ENCODE measurements around the gene CAPZA1. TPM values are rescaled to one million over a fixed set of nuclear protein-coding genes. Genes with fewer than 3 reads are reported as not detected.

Gene CAPZA1
- total RNA-seq, 4 donors from 2014 or later = 65.7 to 93.7 (median 84.1) TPM

DNA sequence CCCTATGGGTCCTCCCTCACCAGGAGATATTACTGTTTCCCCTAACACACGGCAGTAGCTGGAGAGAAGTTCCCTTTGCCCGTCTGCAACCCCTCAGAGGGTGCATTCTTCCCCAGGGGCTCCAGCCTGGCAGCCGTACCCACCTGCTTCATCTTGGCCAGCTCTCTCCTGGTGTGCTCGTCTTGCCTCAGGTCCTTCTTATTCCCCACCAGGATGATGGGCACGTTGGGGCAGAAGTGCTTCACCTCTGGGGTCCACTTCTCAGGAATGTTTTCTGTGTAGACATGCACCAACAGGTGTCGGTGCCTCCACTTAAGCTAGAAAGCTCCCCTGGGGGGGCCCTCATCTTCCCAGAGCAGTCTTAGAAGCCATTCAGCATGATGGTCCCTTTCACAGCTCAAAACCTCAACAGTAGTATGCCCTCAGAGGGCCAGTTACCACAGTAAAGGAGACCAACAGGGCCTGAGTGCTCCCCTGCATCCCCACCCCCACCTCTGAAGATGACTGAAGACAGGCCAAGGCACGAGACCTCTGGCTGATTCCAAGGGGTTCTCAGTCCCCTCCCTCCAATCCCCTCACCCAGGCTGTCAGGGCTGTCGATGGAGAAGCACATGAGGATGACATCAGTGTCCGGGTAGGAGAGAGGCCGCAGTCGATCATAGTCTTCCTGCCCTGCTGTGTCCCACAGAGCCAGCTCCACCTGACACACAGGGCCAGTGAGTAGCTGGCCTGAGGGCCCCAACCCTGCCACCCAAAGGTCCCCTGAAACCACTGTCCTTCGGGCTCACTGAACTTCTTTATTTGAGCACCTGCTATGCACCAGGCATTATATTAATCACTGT, 83.0 kb downstream of the CAPZA1 start:
- H3K4me1 ChIP-seq = peaks cover 5 to 89% (median 63%) of the 10 kb centered on the region in 3 donors

DNA sequence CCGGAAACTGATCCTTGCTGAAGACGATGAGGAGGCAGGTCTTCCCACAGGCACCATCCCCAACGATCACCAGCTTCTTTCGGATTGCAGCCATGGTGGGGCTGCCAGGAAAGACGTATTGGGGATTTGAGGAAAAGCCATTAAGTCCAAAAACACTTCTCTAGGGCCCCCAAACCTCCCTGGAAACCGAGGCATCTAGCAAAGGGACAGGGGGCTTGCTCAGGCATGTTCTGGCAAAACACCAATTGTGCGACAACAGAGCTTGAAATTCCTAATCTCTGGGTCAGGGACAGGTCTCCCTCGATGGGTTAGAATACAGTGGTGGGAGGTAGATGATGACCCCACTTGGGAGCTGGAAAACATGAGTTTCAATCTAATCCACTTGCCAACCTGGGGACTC, 84.1 kb downstream of the CAPZA1 start:
- no peak for TF ChIP-seq POLR2A (IDR thresholded peaks at IDR 0.05)
- no peak for TF ChIP-seq POLR2AphosphoS5 (IDR thresholded peaks at IDR 0.05)
- TF ChIP-seq EP300 (IDR thresholded peaks at IDR 0.05) = no peak
- TF ChIP-seq, protein P1, sequence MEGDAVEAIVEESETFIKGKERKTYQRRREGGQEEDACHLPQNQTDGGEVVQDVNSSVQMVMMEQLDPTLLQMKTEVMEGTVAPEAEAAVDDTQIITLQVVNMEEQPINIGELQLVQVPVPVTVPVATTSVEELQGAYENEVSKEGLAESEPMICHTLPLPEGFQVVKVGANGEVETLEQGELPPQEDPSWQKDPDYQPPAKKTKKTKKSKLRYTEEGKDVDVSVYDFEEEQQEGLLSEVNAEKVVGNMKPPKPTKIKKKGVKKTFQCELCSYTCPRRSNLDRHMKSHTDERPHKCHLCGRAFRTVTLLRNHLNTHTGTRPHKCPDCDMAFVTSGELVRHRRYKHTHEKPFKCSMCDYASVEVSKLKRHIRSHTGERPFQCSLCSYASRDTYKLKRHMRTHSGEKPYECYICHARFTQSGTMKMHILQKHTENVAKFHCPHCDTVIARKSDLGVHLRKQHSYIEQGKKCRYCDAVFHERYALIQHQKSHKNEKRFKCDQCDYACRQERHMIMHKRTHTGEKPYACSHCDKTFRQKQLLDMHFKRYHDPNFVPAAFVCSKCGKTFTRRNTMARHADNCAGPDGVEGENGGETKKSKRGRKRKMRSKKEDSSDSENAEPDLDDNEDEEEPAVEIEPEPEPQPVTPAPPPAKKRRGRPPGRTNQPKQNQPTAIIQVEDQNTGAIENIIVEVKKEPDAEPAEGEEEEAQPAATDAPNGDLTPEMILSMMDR (IDR thresholded peaks at IDR 0.05) = no peak
- Histone ChIP-seq H3K36me3 (peaks cover 0 to 34% of the 10 kb centered on the region in 2 donors), H3K27ac (peak overlapping the region in 3 of 4 donors; percentile 93 to 100 (median 96)), H3K4me3 (no peak overlapping the region), H3K9me3 (no peaks in the 10 kb centered on the region), H3K4me1 (peaks cover 5 to 83% (median 63%) of the 10 kb centered on the region in 3 donors), H3K27me3 (no peaks in the 10 kb centered on the region)
- ATAC-seq = no peak
- 50 to 80% methylated on average over 1 to 4 of the region's 8 CpGs for WGBS, 2 donors (ENCODE audit: low coverage in 1 of 2)

More for the DNA sequence above, 83.0 kb downstream of the CAPZA1 start:
- 39 to 40% methylated on average over 3 to 4 of the region's 12 CpGs for WGBS, 2 donors (ENCODE audit: low coverage in 1 of 2)
- Histone ChIP-seq H3K36me3 (peaks cover 0 to 45% of the 10 kb centered on the region in 2 donors), H3K9me3 (no peaks in the 10 kb centered on the region), H3K27me3 (no peaks in the 10 kb centered on the region), H3K4me3 (no peak overlapping the region), H3K27ac (peak overlapping the region in 3 of 4 donors; percentile 93 to 100 (median 96))
- TF ChIP-seq, protein P1 (IDR thresholded peaks at IDR 0.05) = no peak
- TF ChIP-seq POLR2A (IDR thresholded peaks at IDR 0.05) = no peak
- TF ChIP-seq POLR2AphosphoS5 (IDR thresholded peaks at IDR 0.05) = no peak
- no peak for ATAC-seq

DNA sequence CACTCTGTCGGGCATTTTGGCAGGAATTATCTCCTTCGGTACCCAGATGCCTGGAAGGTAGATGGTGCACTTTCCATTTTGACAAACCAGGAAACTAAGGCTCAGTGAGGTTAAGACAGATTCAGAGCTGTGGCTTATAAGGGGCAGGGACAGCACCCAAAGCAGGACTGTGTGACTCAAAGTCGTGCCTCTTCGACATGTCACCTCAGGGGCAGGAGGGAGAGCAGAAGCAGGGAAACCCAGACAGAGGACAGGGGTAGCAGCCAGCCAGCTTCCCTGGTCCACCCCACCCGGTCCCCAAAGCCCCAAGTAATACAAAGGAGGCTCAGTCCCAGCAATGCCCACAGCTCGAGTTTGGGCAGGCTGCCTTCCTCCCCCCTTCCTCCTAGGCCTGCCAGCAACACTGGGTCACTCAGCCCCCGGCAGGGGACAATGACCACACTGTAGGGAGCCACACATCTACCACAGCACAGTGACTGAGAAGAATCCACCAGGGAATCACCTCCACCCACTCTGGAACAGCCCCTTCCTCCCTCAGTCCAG, 84.8 kb downstream of the CAPZA1 start:
- Histone ChIP-seq H3K27me3 (no peaks in the 10 kb centered on the region), H3K4me3 (peak overlapping the region; percentile 94 to 97), H3K9me3 (no peaks in the 10 kb centered on the region), H3K36me3 (peaks cover 0 to 28% of the 10 kb centered on the region in 2 donors), H3K27ac (peak overlapping the region; percentile 68 to 100 (median 94)), H3K4me1 (peaks cover 5 to 75% (median 56%) of the 10 kb centered on the region in 3 donors)
- WGBS, 2 donors (ENCODE audit: low coverage in 1 of 2) = 33 to 50% methylated on average over 2 to 3 of the region's 7 CpGs
- no peak for TF ChIP-seq POLR2AphosphoS5 (IDR thresholded peaks at IDR 0.05)
- no peak for TF ChIP-seq POLR2A (IDR thresholded peaks at IDR 0.05)
- TF ChIP-seq EP300 (IDR thresholded peaks at IDR 0.05) = no peak
- TF ChIP-seq, protein P1 (IDR thresholded peaks at IDR 0.05) = no peak
- no peak for ATAC-seq

DNA sequence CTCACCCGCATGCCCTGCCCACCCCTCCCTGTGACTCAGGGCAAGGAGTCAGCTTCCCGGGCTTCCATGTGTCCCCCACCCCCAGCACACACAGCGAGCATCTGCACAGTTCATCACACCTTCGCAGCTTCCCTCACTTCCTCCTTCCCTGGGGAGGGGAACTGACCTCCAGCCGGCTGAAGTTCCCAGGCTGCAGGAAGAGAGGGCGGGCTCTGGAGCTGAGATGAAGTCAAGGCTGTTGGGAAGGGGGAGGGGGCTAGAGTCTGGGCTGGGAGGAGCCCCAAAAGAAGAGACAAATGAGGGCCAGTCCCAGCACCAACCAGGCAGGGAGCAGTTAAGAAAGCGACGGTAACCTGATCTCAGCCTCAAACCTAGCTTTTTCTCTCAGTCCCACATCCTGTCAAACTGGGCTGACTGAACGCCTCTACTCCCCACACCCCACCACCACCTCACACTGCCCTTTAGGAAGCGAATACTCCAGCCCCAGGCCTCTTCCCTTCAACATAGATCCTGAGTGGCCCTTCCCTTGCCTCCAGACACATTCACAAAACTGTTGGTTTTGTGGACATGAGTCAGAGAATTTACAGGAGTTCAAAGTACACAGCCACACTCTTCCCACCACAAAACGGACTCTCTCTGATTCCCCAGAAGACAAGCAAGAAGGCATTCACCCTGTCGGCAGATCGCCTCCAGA, 85.4 kb downstream of the CAPZA1 start:
- TF ChIP-seq POLR2A (IDR thresholded peaks at IDR 0.05) = peak; percentile 20 to 38
- no peak for TF ChIP-seq EP300 (IDR thresholded peaks at IDR 0.05)
- TF ChIP-seq, protein P1 (IDR thresholded peaks at IDR 0.05) = peak in 1 of 4 experiments; percentile 16
- TF ChIP-seq POLR2AphosphoS5 (IDR thresholded peaks at IDR 0.05) = peak; percentile 69
- H3K4me1 ChIP-seq = peaks cover 5 to 69% (median 50%) of the 10 kb centered on the region in 3 donors
- H3K36me3 ChIP-seq = peaks cover 0 to 26% of the 10 kb centered on the region in 2 donors
- peak overlapping the region; percentile 94 to 97 for H3K4me3 ChIP-seq
- ATAC-seq = peak; percentile 71
- H3K27me3 ChIP-seq = no peaks in the 10 kb centered on the region
- WGBS, 2 donors (ENCODE audit: low coverage in 1 of 2) = 0 to 6% methylated on average over 4 to 7 of the region's 13 CpGs
- no peaks in the 10 kb centered on the region for H3K9me3 ChIP-seq
- peak overlapping the region; percentile 68 to 100 (median 94) for H3K27ac ChIP-seq

Measured in gastroesophageal sphincter (tissue), 4 donors.